ENCODE results near the gene ZNF506. TPM values are rescaled to one million over a fixed set of nuclear protein-coding genes. Genes with fewer than 3 reads are reported as not detected.
"Not testable (repeated sequence)": the region's sequence is repeated elsewhere in the genome, so short reads cannot be mapped to it uniquely, and the experiment has no call there.

The ZNF506 gene
- total RNA-seq, 3 donors from 2014 or later = 18.4 to 31.7 (median 25.7) TPM

GRCh38 chr19:19823916-19824315 lies 2.4 kb upstream of the ZNF506 start:
- Histone ChIP-seq H3K36me3 (ENCODE audit: low read depth) (no peaks in the 10 kb centered on the region), H3K4me1 (ENCODE audit: low read depth) (peaks cover 2% of the 10 kb centered on the region), H3K9me3 (peaks cover 53% of the 10 kb centered on the region), H3K4me3 (no peak overlapping the region)
- no peak for ATAC-seq
- no peak for DNase-seq
- intact Hi-C loops (cut with DNase I, micrococcal nuclease) = loop anchor here in 1 of 2 donors (5.0 kb wide), 1 partner anchor 43 kb away; the partner anchor contains the start of gene ZNF253
- TF ChIP-seq CTCF (IDR thresholded peaks at IDR 0.05) = no peak

DNA sequence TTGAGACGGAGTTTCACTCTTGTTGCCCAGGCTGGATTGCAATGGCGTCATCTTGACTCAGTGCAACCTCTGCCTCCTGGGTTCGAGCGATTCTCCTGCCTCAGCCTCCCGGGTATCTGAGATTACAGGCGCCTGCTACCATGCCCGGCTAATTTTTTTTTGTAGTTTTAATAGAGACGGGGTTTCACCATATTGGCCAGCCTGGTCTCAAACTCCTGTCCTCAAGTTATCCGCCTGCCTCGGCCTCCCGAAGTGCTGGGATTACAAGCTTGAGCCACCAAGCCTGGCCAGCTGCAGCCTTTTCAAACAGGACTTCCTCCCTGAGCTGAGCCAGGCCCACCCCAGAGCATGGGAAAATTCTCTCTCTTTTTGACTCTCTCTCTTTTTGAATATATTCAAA lies 426 bp upstream of the ZNF506 start:
- intact Hi-C loops (cut with DNase I, micrococcal nuclease) = loop anchor here in 1 of 2 donors (5.0 kb wide), 1 partner anchor 45 kb away; the partner anchor contains the start of gene ZNF253
- not testable (repeated sequence) for H3K4me1 ChIP-seq (ENCODE audit: low read depth); H3K36me3 ChIP-seq (ENCODE audit: low read depth); ATAC-seq
- peak in 2 of 3 donors; percentile 19 to 48 for DNase-seq
- Histone ChIP-seq H3K9me3 (peaks cover 53% of the 10 kb centered on the region), H3K4me3 (peak overlapping the region; percentile 67)

GRCh38 chr19:19820774-19821320 lies 703 bp downstream of the ZNF506 start:
- H3K36me3 ChIP-seq (ENCODE audit: low read depth) = no peaks in the 10 kb centered on the region
- intact Hi-C loops (cut with DNase I, micrococcal nuclease) = loop anchor here in 1 of 2 donors (5.0 kb wide), 1 partner anchor 46 kb away; the partner anchor contains the start of gene ZNF253
- no peak for ATAC-seq

DNA sequence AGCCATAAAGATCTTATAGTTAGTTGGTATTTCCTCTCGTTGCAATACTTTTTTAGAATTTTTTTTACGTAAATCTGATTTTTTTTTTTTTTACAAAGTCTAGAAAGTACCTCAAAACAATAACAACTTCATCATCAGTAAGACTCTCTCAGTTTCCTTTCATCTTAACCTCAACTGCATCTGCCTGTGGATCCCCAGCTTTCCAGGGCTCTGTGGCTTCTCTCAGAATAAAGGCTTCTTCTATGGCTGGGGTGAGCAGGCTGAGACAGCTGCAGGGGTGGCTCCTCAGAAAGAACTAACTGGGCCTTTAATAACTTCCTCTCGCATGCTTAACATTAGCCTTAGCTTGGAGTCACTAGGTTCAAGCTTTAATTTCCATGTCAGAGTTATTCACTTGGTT lies 4.2 kb downstream of the ZNF506 start:
- peaks cover 7% of the 10 kb centered on the region for H3K4me1 ChIP-seq (ENCODE audit: low read depth)
- intact Hi-C loops (cut with DNase I, micrococcal nuclease) = no loop called here
- H3K4me3 ChIP-seq = no peak overlapping the region
- H3K36me3 ChIP-seq (ENCODE audit: low read depth) = no peaks in the 10 kb centered on the region
- H3K9me3 ChIP-seq = peaks cover 61% of the 10 kb centered on the region
- no peak for TF ChIP-seq CTCF (IDR thresholded peaks at IDR 0.05)
- DNase-seq (no peak), ATAC-seq (no peak)

More at GRCh38 chr19:19820774-19821320, 703 bp downstream of the ZNF506 start:
- no peak for DNase-seq
- peaks cover 7% of the 10 kb centered on the region for H3K4me1 ChIP-seq (ENCODE audit: low read depth)
- no peak for TF ChIP-seq CTCF (IDR thresholded peaks at IDR 0.05)
- peaks cover 53% of the 10 kb centered on the region for H3K9me3 ChIP-seq
- peak overlapping the region; percentile 67 for H3K4me3 ChIP-seq

DNA sequence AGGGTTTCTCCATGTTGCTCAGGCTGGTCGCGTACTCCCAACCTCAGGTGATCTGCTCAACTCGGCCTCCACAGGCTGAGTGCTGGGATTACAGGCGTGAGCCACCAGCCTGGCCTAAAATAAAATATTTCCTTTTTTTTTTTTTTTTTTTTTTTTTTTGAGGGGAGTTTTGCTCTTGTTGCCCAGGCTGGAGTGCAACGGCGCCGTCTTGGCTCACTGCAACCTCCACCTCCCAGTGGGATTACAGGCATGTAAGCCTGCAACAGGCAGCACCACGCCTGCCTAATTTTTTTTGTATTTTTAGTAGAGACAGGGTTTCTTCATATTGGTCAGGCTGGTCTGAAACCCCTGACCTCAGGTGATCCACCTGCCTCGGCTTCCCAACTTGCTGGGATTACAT lies 4.9 kb downstream of the ZNF506 start:
- no peak for ATAC-seq
- H3K36me3 ChIP-seq (ENCODE audit: low read depth) = no peaks in the 10 kb centered on the region
- intact Hi-C loops (cut with DNase I, micrococcal nuclease) = no loop called here
- H3K4me3 ChIP-seq = no peak overlapping the region
- H3K4me1 ChIP-seq (ENCODE audit: low read depth) = peaks cover 6% of the 10 kb centered on the region
- DNase-seq = no peak
- H3K9me3 ChIP-seq = peaks cover 65% of the 10 kb centered on the region
- no peak for TF ChIP-seq CTCF (IDR thresholded peaks at IDR 0.05)

GRCh38 chr19:19811999-19812398 lies 9.6 kb downstream of the ZNF506 start:
- intact Hi-C loops (cut with DNase I, micrococcal nuclease); ATAC-seq; H3K4me1 ChIP-seq (ENCODE audit: low read depth); H3K4me3 ChIP-seq; DNase-seq; H3K36me3 ChIP-seq (ENCODE audit: low read depth): not testable (repeated sequence)
- peaks cover 69% of the 10 kb centered on the region for H3K9me3 ChIP-seq

DNA sequence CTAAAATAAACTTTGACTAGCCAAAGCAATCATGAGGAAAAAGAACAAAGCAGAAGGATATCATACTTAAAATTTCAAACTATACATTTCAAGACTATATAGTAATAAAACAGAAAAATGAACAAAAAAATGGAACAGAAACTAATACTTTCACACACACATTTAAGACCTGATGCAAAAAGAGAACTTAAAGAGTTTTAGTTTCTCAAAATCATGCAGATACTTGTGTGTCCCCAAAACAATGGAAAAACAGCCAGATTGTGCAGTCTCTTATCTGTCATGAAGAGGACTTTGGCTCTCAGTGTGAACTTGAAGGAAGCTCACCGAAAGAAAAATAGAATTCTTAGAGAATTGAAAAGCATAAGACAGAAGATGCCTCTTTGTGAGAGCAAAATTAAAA lies 16.1 kb downstream of the ZNF506 start:
- H3K9me3 ChIP-seq = peaks cover 75% of the 10 kb centered on the region
- ATAC-seq = no peak
- no peaks in the 10 kb centered on the region for H3K36me3 ChIP-seq (ENCODE audit: low read depth)

More for the DNA sequence above, 16.1 kb downstream of the ZNF506 start:
- no peak for TF ChIP-seq CTCF (IDR thresholded peaks at IDR 0.05)
- no peaks in the 10 kb centered on the region for H3K4me1 ChIP-seq (ENCODE audit: low read depth)
- DNase-seq = no peak
- intact Hi-C loops (cut with DNase I, micrococcal nuclease) = no loop called here
- no peak overlapping the region for H3K4me3 ChIP-seq
